GM19468 (cell line): ENCODE results near the gene GLYATL1.
"Not testable (repeated sequence)": the region's sequence is repeated elsewhere in the genome, so short reads cannot be mapped to it uniquely, and the experiment has no call there.

Experiments used
- ATAC-seq: cut with Tn5 transposase; IDR thresholded peaks from one replicate; pipeline ENCODE4 v1.9.1; 2021; ENCODE audit warnings: mild to moderate bottlenecking, moderate library complexity, moderate number of reproducible peaks; ENCODE audit not compliant: unreplicated experiment; ENCODE audit errors: extremely low read depth

GLYATL1 gene

GRCh38 chr11:58980159-58980843 is 41.0 kb downstream of the GLYATL1 start:
- no peak for ATAC-seq

GRCh38 chr11:58992489-58992888 is 53.2 kb downstream of the GLYATL1 start:
- ATAC-seq, result no peak

GRCh38 chr11:58994171-58994570 is 54.9 kb downstream of the GLYATL1 start:
- no peak for ATAC-seq

- no peak for ATAC-seq
Observed at GRCh38 chr11:58998480-58999290, 59.4 kb downstream of the GLYATL1 start.

GRCh38 chr11:58999291-58999680 is 60.0 kb downstream of the GLYATL1 start:
- peak; percentile 79 for ATAC-seq

- ATAC-seq, result no peak
Observed at GRCh38 chr11:59000003-59000402, 60.7 kb downstream of the GLYATL1 start.

GRCh38 chr11:59002006-59002405 is 62.7 kb downstream of the GLYATL1 start:
- ATAC-seq, result not testable (repeated sequence)
